Body of pancreas (tissue), 4 donors: ENCODE results near the gene ARHGEF4.

Source experiments
- POLR2A ChIP-seq, 3 donors: fragments of 450-650 bp; IDR thresholded peaks; one replicate each; pipeline ENCODE4 v1.6.1; 2016; ENCODE audit warnings: antibody characterized with exemption in 3 of 3, mild to moderate bottlenecking in 2 of 3
- TF ChIP-seq, protein P1 (sequence below), 7 experiments: fragments of 450-650 bp in 4 of 7; fragments of 200-600 bp in 3 of 7; sonication (generic) in 3 of 7; IDR thresholded peaks; one replicate each; pipeline ENCODE4 v1.5.1; 2016 to 2019; ENCODE audit warnings: antibody characterized with exemption in 7 of 7

DNA sequence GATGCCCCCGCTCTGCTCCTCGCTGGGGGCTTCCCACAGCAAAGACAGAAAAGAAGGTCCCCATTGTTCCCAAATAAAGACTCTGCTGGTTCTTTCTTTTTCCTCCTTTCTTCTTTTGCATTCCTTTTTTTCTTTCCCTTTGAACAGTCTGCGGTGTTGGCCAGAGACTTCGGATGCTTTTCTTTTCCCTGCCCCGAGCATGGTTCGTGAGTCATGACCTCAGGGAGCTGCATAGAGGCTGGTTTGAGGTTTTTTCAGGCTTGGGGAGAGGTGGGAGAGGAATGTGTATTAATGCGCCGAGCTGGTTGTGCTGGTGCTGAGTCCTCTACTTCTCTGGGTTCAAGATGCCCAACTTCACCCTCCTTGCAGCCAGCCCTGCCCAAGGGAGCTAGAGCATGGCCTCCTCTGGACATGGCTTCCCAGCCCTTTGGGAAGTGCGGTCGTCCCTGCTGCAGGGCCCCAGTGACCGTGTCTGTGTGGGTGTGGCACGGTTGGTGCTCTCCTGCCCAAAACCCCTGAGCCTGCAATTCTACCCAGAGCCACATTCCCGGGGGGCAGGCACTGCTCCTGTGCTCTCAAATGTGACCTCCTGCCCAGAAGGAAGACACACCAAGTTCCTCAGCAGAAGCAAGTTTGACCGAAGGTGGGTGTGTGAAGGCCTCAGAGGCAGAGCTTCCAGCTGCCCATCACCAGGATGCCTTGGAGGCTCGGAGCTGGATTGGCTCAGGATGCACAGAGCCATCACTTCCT lies 9.0 kb upstream of the ARHGEF4 start:
- TF ChIP-seq, protein P1, sequence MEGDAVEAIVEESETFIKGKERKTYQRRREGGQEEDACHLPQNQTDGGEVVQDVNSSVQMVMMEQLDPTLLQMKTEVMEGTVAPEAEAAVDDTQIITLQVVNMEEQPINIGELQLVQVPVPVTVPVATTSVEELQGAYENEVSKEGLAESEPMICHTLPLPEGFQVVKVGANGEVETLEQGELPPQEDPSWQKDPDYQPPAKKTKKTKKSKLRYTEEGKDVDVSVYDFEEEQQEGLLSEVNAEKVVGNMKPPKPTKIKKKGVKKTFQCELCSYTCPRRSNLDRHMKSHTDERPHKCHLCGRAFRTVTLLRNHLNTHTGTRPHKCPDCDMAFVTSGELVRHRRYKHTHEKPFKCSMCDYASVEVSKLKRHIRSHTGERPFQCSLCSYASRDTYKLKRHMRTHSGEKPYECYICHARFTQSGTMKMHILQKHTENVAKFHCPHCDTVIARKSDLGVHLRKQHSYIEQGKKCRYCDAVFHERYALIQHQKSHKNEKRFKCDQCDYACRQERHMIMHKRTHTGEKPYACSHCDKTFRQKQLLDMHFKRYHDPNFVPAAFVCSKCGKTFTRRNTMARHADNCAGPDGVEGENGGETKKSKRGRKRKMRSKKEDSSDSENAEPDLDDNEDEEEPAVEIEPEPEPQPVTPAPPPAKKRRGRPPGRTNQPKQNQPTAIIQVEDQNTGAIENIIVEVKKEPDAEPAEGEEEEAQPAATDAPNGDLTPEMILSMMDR (IDR thresholded peaks at IDR 0.05), result no peak
- no peak for TF ChIP-seq POLR2A (IDR thresholded peaks at IDR 0.05)
